Subcutaneous adipose tissue (tissue), 4 donors: Measurements from ENCODE around the gene TGFBR3. TPM values are rescaled to one million over a fixed set of nuclear protein-coding genes. Genes with fewer than 3 reads are reported as not detected.

Source experiments
- CTCF ChIP-seq: fragments of 450-650 bp; IDR thresholded peaks from one replicate; pipeline ENCODE4 v1.5.1; 2016; ENCODE audit warnings: low read depth, mild to moderate bottlenecking, control low read depth, antibody characterized with exemption, moderate library complexity
- total RNA-seq, 4 donors: library from RNA; depleted of rRNA; stranded (reverse); fragments of >200 nt; gene quantifications; one replicate each; pipeline ENCODE4 v1.1.0, GENCODE V29; 2016

TGFBR3 gene
- total RNA-seq, 4 donors from 2014 or later, result 206 to 374 (median 284) TPM

GRCh38 chr1:91669584-91670350 lies 216.2 kb downstream of the TGFBR3 start:
- no peak for TF ChIP-seq CTCF

GRCh38 chr1:91661121-91661520 lies 224.8 kb downstream of the TGFBR3 start:
- TF ChIP-seq CTCF, result no peak

- no peak for TF ChIP-seq CTCF
These were observed 225.2 kb downstream of the TGFBR3 start for GRCh38 chr1:91660708-91661107.

- TF ChIP-seq CTCF, result no peak
These were observed 230.0 kb downstream of the TGFBR3 start for GRCh38 chr1:91655912-91656449.

- TF ChIP-seq CTCF, result no peak
These were observed 232.8 kb downstream of the TGFBR3 start for GRCh38 chr1:91653183-91653582.

GRCh38 chr1:91651661-91652071 lies 234.3 kb downstream of the TGFBR3 start:
- no peak for TF ChIP-seq CTCF

GRCh38 chr1:91651243-91651642 lies 234.7 kb downstream of the TGFBR3 start:
- TF ChIP-seq CTCF, result no peak
